Measurements from ENCODE around the gene KAZN.

GRCh38 chr1:14592004-14592631 is 6.4 kb upstream of the KAZN start:
- TF ChIP-seq CTCF (IDR thresholded peaks at IDR 0.05) (no peak), POLR2A (IDR thresholded peaks at IDR 0.05) (no peak)
